HG02588 (cell line): ENCODE measurements around the gene USP28.
"Not testable (repeated sequence)": the region's sequence is repeated elsewhere in the genome, so short reads cannot be mapped to it uniquely, and the experiment has no call there.

Source experiments
- ATAC-seq: cut with Tn5 transposase; IDR thresholded peaks from one replicate; pipeline ENCODE4 v1.9.1; 2021; ENCODE audit warnings: mild to moderate bottlenecking, moderate library complexity; ENCODE audit not compliant: unreplicated experiment

The USP28 gene, protein sequence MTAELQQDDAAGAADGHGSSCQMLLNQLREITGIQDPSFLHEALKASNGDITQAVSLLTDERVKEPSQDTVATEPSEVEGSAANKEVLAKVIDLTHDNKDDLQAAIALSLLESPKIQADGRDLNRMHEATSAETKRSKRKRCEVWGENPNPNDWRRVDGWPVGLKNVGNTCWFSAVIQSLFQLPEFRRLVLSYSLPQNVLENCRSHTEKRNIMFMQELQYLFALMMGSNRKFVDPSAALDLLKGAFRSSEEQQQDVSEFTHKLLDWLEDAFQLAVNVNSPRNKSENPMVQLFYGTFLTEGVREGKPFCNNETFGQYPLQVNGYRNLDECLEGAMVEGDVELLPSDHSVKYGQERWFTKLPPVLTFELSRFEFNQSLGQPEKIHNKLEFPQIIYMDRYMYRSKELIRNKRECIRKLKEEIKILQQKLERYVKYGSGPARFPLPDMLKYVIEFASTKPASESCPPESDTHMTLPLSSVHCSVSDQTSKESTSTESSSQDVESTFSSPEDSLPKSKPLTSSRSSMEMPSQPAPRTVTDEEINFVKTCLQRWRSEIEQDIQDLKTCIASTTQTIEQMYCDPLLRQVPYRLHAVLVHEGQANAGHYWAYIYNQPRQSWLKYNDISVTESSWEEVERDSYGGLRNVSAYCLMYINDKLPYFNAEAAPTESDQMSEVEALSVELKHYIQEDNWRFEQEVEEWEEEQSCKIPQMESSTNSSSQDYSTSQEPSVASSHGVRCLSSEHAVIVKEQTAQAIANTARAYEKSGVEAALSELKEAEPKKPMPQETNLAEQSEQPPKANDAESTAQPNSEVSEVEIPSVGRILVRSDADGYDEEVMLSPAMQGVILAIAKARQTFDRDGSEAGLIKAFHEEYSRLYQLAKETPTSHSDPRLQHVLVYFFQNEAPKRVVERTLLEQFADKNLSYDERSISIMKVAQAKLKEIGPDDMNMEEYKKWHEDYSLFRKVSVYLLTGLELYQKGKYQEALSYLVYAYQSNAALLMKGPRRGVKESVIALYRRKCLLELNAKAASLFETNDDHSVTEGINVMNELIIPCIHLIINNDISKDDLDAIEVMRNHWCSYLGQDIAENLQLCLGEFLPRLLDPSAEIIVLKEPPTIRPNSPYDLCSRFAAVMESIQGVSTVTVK

DNA sequence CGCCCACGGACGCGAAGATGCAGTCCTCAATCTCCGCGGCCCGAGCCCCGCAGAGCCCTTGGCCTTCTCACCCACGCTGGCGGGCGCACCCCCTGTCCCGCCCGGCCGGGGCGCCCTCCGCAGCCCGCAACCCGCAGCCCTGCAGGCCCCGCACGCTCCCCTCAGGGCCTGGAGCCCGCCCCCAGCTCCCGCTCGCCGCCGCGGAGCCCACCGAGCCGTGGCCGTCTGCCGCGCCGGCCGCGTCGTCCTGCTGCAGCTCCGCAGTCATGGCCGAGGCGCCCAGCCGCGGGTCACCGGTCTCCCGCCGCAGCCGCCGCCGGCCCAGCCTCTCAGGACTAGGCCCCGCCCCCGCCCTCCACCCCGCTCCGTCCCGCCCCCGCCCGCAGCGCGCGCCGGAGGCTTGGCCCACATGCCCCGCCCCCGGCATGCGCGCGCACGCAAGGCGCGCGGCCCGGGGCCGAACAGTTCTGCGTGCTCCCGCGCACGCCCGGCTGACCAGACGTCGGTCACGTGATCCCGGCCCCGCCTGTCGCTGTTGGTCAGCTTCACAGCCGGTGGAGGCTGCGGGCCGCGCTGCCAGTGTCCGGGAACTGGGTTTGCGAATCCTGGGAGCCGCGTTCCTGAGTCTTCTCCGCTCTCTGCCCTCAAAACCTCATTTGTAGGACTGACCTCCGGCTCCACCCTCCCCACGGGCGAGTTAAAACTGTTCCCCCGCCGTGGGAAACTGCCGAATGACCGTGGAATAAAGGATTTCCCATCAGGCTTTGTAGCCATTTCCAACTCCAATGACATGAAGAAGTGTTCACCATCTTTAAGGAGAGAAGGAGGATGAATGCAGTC lies at the start of gene USP28:
USP28 (minus strand) TSS at position 339 of the 840 bp plus-strand sequence; CDS start at position 268, 71 bp downstream.
- peak; percentile 83 for ATAC-seq

DNA sequence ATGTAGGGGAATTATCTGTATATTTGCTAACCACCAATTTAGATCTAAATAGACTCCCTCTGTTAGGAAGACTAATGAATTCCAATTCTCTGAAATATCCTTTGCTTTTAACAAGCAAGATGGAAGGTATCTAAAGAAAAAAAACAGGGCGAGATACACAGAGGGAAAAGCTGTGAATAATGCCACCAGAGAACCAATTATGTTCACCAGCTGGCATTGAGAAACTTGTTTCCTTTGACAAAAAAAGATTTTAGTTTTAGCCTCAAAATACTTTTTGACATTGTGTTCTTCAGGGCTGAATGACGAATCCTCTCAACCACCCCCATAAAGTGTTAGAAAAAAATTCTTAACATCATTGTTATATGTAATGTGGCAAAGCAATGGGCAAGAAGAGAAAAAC lies 48.2 kb upstream of the USP28 start:
- ATAC-seq = no peak

DNA sequence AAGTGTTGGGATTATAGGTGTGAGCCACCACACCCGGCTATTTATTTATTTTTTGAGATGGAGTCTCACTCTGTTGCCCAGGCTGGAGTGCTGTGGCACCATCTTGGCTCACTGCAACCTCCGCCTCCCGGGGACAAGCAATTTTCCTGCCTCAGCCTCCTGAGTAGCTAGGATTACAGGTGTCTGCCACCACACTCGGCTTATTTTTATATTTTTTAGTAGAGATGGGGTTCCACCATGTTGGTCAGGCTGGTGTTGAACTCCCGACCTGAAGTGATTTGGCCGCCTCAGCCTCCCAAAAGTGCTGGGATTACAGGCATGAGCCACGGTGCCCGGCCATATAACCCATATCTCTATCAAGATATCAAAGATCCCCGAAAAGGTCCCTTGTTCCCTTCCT lies 36.1 kb upstream of the USP28 start:
- not testable (repeated sequence) for ATAC-seq

DNA sequence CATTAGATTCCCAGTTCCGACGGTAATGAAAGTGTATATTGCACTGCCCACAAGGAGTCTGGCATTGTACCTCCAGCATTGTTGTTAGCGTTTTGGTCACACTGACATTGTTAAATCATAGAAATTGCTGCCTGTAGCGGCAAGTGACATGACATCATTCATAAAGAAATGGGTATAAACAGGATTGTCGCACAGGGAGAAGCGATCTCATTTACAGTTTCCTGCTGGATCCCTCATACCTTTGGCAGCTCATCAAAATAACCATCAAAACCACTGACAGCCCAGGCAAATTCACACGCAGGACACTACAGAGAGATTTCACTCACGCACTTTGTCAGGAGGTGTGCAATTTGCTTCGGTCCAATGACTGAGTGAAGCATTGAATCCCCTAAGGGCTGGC lies 32.7 kb upstream of the USP28 start:
- no peak for ATAC-seq

DNA sequence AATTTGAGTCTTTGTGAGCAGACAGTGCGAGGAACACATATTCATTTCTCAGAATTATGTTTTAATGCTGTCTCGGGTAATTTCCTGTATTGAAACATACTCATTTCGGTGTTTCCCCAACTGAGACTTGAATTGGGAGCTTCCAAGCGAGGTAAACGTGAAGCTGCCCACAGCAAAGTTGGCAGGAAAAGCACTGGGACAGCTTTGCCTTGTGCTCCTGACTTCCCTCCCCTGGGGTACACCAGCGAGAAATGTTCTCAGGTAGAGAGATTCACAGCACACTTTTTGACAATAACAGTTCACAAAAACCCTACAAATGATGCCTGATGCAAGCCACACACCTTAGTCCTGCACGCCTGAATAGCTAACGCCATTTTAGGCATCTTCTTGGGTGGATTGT lies 32.3 kb upstream of the USP28 start:
- no peak for ATAC-seq

DNA sequence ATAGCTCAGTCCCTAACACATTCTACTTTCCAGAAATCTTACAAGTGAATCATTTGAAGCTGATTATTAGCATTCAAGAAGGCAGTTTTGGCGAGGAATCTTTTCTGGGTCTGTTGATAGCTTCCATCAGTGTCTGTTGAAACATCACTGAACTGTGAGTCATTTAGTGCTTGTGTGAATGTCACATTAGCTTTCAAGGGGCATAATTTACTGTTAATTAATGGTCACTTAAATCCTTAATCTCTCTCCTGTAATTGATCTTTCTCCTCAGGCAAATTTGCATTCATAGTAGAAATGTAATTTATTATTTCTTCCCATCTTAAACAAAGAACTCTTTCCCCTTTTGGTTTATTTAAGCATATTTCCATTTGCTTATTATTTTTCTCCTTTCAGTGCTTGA lies 31.8 kb upstream of the USP28 start:
- ATAC-seq = no peak

DNA sequence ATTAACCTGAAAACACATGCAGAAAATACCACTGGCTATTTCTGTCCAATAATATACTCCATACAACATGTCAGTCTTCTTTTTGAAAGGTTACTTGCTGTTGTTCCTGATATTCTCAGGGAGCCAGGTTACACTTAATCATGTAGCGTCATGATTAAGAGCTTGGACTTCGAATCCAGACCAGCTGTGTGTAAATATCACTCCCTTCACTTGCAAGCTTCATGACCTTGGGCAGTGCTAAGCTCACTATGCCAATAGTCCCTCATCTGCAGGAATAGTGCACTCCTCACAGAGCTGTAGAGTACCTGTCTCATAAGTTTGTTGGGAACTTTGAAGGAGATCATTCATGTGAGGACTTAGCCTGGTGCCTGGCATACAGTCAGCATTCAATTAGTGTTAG lies 31.1 kb upstream of the USP28 start:
- no peak for ATAC-seq

DNA sequence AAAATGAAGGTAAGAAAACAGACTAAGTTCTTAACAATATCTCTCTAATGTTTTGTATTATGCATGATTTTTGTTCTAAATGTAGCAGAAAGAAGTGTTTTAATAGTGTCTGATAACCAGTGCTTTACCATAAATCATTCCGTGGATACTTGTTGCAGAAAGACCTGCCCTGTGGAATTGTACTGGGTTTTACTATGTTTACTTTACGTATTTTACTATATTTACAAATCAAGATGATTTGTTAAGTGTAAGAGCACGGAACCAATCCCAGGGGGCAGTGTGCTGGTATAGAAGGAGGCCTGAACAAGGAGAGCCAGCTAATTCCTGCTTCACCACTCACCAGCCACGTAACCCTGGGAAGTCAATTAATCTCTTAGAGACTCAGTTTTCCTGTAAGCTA lies 30.7 kb upstream of the USP28 start:
- no peak for ATAC-seq

DNA sequence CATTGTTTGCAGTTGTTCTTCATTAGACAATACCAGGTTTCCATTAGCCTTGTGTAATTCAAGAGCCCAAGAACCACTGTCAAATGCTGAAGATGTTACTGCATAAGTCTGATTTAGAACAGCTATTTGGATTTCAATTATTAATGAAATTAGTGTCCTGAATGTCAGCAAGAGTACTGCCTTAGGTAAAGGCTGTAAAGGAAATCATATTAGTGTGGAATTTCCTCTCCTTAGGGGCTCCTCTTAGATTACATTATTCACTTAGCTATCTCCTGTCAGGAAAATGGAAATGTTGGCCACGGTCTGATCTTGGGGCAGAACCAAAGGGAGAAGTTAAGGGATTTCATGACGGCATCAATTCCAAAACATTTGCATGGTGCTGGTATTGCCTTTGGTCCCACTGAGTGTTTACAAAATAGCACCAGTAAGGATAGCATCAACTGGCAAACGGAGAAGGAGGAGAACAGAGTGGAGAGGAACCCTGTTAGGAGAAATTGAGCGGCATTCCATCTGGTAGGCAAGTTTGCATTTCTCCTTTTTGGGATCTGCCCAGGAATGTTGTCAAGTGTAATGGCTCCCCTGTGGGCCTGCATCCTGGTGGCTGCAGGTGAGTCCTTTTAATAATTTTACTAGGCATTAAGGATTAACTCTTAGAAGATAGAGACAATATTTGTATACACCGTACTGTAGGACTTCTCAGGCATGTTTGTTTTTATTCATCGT lies 29.2 kb upstream of the USP28 start, which contains the start of gene HTR3B:
HTR3B (plus strand) TSS at position 418 of the 723 bp plus-strand sequence; CDS start at position 556, 138 bp downstream.
- no peak for ATAC-seq

DNA sequence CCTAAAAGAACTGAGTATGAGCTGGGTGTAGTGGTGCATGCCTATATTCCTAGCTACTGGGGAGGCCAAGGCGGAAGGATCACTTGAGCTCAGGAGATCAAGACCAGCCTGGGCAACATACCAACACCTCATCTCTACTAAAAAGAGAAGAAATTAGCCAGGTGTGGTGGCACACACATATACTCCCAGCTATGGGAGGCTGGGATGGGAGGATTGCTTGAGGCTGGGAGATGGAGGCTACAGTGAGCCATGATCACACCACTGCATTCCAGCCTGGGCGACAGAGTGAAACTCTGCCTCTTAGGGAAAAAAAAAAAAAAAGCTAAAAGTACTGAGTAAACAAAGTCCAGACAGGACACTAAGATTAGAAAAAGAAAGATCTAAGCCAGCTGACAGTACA lies 25.8 kb upstream of the USP28 start:
- ATAC-seq = no peak

DNA sequence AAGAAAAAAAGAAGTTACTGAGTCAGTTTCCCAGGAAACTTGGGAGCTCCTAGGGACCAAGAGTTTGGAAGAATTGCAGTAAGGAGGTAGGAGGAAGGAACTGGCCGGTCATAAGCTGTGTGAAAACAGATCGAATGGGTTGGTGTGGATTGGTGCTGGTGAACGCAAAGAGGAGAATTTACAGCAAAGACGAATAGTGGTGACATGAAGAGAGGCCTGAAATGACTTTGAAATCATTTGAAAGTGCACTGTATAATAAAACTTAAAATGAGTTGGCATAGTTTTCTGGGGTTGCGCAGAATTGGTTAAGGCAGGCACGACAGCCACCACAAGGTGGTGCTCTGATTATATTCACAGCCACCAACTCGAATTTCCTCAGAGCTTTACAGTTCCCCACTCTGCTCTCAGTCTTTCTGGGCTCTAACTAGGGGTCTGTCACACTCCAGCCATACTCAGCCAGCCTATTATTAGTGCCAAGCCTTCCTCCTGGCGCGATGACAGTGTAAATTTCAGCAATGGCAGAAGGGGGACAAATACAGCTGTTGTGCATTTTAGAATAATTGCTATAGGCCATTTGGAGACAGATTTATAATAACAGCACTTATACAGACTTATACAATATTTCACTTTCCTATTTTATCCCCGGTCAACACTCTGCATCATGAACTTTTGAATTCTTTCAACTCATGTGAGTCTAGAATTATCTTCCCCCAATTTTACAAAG lies 20.9 kb upstream of the USP28 start:
- peak; percentile 45 for ATAC-seq

DNA sequence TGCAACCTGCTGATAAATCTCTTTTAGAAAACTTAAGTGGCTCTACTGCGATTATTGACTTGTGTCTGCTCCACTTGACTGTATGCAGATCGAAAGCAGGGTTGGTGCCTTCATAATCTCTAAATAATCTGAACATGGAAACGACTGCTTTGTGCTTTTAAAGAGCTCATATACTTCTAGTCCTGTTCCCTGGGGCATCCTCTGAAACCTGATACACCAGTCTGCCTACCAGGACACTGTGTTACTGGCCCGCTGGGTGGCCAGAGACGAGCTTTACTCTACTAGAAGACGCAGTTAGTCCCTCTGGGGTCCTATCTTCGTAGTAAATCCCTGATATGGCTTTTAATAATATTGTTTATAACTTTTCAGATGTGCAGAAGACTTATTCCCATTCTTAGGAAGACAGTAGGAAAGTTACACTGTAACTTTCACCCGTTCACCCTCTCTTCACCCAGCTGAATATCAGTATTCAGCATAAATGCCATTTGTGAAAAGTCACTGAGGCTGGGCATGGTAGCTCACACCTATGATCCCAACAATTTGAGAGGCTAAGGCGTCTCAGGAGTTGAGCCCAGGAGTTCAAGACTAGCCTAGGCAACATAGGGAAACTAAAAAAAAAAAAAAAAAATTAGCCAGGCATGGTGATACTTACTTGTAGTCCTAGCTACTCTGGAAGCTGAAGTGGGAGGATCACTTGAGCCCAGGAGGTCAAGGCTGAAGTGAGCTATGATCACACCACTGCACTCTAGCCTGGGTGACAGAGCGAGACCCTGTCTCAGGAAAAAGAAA lies 20.2 kb upstream of the USP28 start:
- ATAC-seq = no peak

DNA sequence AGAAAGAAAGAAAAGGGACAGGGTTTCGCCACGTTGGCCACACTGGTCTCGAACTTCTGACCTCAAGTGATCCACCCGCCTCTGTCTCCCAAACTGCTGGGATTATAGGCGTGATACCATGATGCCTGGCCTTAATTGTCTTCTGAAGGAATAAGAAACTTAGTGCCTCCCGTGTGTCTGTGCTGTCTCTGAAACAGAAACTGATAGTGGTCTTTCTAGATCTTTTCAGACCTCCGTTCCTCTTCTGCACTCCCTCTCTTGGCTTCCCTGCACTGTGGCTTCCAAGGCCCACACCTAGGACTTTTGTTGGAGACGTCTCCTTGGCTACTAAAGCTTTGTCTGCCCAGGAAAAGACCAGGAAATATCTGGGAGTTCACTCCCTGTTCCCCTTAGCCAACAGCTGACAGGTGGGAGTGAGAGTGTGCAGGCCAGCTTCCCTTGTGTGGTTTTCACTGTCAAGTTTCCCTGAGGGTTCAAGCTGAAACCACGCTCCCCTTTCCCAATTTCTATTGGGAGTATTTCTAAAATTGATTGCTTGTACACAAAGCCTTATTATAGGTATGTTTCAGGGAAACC lies 19.1 kb upstream of the USP28 start:
- ATAC-seq = no peak

DNA sequence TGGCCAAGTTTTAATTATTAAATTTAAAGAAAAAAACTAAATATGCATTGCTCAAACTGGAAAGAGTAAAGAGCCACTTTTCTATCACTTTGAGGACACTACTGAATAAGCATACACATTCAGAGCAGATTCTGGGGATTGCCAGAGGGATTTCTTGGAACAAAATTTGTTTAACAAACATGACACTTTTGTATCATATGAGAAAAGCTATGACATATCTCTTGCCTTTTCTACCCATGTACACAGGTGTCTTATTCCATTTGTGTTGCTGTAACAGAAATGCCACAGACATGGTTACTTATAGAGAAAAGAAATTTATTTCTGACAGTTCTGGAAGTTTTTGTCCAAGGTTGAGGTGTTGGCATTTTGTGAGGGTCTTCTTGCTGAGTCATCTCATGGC lies 13.5 kb upstream of the USP28 start:
- no peak for ATAC-seq

DNA sequence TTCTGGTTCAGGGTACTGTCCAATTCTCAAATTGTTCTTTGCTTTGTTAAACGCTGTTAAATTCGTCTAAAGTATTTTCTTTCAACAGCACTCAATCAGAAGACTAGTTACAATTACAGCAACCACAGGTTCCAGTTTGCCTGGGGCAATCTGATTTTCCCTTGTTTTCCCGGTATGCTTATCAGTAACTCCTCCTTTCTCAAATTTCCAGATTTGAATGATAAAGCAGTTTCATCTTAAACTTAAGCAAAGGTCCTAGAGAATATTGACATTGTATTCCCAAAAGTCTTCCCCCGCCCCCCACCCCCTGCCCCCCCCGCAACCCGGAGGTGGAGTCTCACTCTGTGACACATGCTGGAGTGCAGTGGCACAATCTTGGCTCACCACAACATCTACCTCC lies 10.5 kb upstream of the USP28 start:
- ATAC-seq = no peak

DNA sequence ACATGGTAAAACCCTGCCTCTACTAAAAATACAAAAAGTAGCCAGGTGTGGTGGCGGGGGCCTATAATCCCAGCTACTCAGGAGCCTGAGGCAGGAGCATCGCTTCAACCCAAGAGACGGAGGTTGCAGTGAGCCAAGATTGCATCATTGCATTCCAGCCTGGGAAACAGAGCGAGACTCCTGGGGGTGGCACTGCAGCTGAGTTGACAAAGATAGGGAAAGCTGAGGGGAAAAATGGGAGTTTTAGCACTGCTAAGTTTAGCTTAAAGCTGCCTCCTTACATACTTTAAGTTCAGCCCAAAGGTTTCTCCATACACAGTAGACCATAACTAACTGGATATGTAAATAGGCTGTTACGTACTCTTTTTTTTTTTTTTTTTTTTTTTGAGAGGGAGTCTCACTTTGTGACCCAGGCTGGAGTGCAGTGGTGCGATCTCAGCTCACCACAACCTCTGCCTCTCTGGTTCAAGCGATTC lies 9.0 kb upstream of the USP28 start:
- no peak for ATAC-seq

DNA sequence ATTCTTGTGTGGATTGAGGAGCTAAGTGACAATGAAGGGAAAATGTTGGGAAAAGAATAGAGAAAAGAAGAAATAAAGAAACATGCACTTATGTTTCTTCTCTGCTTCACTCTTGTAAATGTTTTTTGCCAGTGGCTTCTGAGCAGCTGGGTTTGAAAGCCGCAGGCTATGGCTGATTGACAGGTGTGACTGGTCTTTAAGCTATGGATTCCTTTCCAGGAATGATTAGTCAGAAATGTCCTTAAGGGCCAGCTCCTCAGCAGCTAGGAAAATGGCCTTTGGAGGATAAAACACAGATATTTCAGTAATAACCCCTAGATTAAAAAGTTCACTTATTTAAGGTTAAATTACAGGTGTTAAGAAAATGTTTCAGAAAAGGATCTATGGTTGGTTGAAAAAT lies 6.5 kb upstream of the USP28 start:
- no peak for ATAC-seq

DNA sequence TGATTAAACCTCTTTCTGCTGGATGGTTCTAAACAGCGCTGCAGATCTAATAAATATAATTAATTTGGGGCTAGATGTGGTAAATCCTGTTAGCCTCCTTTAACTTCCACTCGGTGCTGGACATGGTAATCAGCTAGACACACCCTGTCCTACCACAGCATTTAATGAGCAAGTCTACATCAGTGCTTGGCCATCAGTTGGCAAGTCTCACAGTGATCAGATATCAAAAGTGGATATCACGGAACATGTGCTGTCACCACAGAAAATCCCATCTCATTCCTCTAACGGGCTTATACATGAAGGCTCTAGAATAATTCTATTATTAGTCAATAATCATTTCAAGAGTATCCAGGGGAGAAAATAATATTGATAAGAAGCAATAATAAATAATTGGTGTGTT lies 5.6 kb upstream of the USP28 start:
- no peak for ATAC-seq
